HEK293 (cell line): ENCODE results near the gene TP53I11.

ENCODE experiments used
- CTCF ChIA-PET: fragments of 350-600 bp; formaldehyde crosslinking; extraction: SDS; loops from one replicate; lab custom pipeline; 2021; ENCODE audit warnings: antibody characterized with exemption; lab: Yijun Ruan, JAX
- POLR2A ChIA-PET: fragments of 300-600 bp; formaldehyde crosslinking; extraction: SDS; loops from one replicate; lab custom pipeline; 2020; ENCODE audit warnings: antibody characterized with exemption, inconsistent platforms; lab: Yijun Ruan, JAX
- H3K27ac ChIP-seq: fragments of 200-500 bp; sonication (Bioruptor generic); 2 replicates; pipeline ENCODE4 v1.5.1; 2014; ENCODE audit warnings: low read depth, low read length, control low read depth, inconsistent platforms; ENCODE audit errors: extremely low read depth
- H3K36me3 ChIP-seq, 2 experiments: fragments of 200-500 bp in 1 of 2; sonication (Bioruptor generic) in 1 of 2; 1 replicate in 1 of 2; 2 replicates in 1 of 2; pipeline ENCODE4 v1.5.1; 2014 to 2017; ENCODE audit warnings: inconsistent platforms in 2 of 2, low read length in 2 of 2; ENCODE audit not compliant: control insufficient read depth in 2 of 2, insufficient read depth in 1 of 2
- H3K4me1 ChIP-seq: fragments of 200-500 bp; sonication (Bioruptor generic); 2 replicates; pipeline ENCODE4 v1.5.1; 2014; ENCODE audit warnings: mild to moderate bottlenecking, low read length, inconsistent platforms; ENCODE audit not compliant: control insufficient read depth, insufficient read depth
- H3K4me3 ChIP-seq: 2 replicates; pipeline ENCODE4 v1.5.1; 2011; ENCODE audit warnings: low read depth, mild to moderate bottlenecking, control low read depth, low read length, moderate library complexity
- H3K9me3 ChIP-seq: fragments of 200-500 bp; sonication (Bioruptor generic); 2 replicates; pipeline ENCODE4 v1.5.1; 2014; ENCODE audit warnings: low read depth, low read length, inconsistent platforms; ENCODE audit not compliant: control insufficient read depth, insufficient read depth
- ATF2 ChIP-seq: fragments of 450-650 bp; formaldehyde crosslinking; IDR thresholded peaks from 2 replicates; pipeline ENCODE4 v1.5.1; 2016; ENCODE audit warnings: missing biosample characterization, missing genetic modification characterization, low read depth
- HOXC10 ChIP-seq: sonication (generic); formaldehyde crosslinking; IDR thresholded peaks from 2 replicates; pipeline ENCODE4 v1.8.1; 2023; ENCODE audit warnings: mild to moderate bottlenecking, missing genetic modification reagents
- KLF1 ChIP-seq: fragments of 450-650 bp; formaldehyde crosslinking; IDR thresholded peaks from 2 replicates; pipeline ENCODE4 v1.5.1; 2016; ENCODE audit warnings: missing biosample characterization, missing genetic modification characterization
- SP3 ChIP-seq: fragments of 450-650 bp; formaldehyde crosslinking; IDR thresholded peaks from 2 replicates; pipeline ENCODE4 v1.5.1; 2016; ENCODE audit warnings: missing biosample characterization, missing genetic modification characterization
- ZBTB48 ChIP-seq: fragments of 450-650 bp; formaldehyde crosslinking; IDR thresholded peaks from 2 replicates; pipeline ENCODE4 v1.5.1; 2016; ENCODE audit warnings: missing biosample characterization, missing genetic modification characterization
- ZNF114 ChIP-seq: fragments of 450-650 bp; formaldehyde crosslinking; IDR thresholded peaks from 2 replicates; pipeline ENCODE4 v1.5.0; 2017; ENCODE audit warnings: missing biosample characterization, missing genetic modification characterization
- ZNF19 ChIP-seq: fragments of 450-650 bp; formaldehyde crosslinking; IDR thresholded peaks from 2 replicates; pipeline ENCODE4; 2016; ENCODE audit warnings: missing biosample characterization, missing genetic modification characterization, low read depth
- ZNF664 ChIP-seq: fragments of 450-650 bp; formaldehyde crosslinking; IDR thresholded peaks from 2 replicates; pipeline ENCODE4 v1.5.1; 2016; ENCODE audit warnings: missing biosample characterization, missing genetic modification characterization
- ZSCAN16 ChIP-seq: fragments of 450-650 bp; formaldehyde crosslinking; IDR thresholded peaks from 2 replicates; pipeline ENCODE4 v1.5.1; 2016; ENCODE audit warnings: missing biosample characterization, missing genetic modification characterization
- TF ChIP-seq, protein P1 (sequence below): fragments of 450-650 bp; formaldehyde crosslinking; IDR thresholded peaks from 2 replicates; pipeline ENCODE4 v1.5.1; 2016; ENCODE audit warnings: missing biosample characterization, missing genetic modification characterization
- TF ChIP-seq, protein P2 (sequence below): fragments of 450-650 bp; formaldehyde crosslinking; conservative IDR thresholded peaks from 2 replicates; pipeline ENCODE4 v1.5.1; 2016; ENCODE audit warnings: low read depth, missing biosample characterization, missing genetic modification characterization
- TF ChIP-seq, protein P3 (sequence below): fragments of 450-650 bp; formaldehyde crosslinking; optimal IDR thresholded peaks from 2 replicates; pipeline ENCODE3; 2016; ENCODE audit warnings: missing biosample characterization, mild to moderate bottlenecking, missing genetic modification characterization
- TF ChIP-seq, protein P4 (sequence below): fragments of 450-650 bp; formaldehyde crosslinking; IDR thresholded peaks from 2 replicates; pipeline ENCODE4 v1.5.1; 2016; ENCODE audit warnings: missing biosample characterization, missing genetic modification characterization

TP53I11 gene

GRCh38 chr11:44959064-44959463 is 8.4 kb upstream of the TP53I11 start (continued):
- no peak for TF ChIP-seq ZBTB48
- TF ChIP-seq, protein P1, sequence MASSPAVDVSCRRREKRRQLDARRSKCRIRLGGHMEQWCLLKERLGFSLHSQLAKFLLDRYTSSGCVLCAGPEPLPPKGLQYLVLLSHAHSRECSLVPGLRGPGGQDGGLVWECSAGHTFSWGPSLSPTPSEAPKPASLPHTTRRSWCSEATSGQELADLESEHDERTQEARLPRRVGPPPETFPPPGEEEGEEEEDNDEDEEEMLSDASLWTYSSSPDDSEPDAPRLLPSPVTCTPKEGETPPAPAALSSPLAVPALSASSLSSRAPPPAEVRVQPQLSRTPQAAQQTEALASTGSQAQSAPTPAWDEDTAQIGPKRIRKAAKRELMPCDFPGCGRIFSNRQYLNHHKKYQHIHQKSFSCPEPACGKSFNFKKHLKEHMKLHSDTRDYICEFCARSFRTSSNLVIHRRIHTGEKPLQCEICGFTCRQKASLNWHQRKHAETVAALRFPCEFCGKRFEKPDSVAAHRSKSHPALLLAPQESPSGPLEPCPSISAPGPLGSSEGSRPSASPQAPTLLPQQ (tag by site-specific recombination), result no peak
- TF ChIP-seq, all 188 proteins: peak for 0

- POLR2A ChIA-PET, result no interaction called here
- no peaks in the 10 kb centered on the region for H3K4me1 ChIP-seq
These were observed 7.3 kb upstream of the TP53I11 start for GRCh38 chr11:44957776-44958564.

More at GRCh38 chr11:44957776-44958564, 7.3 kb upstream of the TP53I11 start:
- Histone ChIP-seq H3K36me3 (no peaks in the 10 kb centered on the region), H3K27ac (no peak overlapping the region), H3K4me3 (no peak overlapping the region), H3K9me3 (no peaks in the 10 kb centered on the region)
- CTCF ChIA-PET, result interaction anchor here (0.7 kb wide), 1 partner anchor 18 kb away, joined by 4 read pairs; no protein-coding TSS in a partner anchor
- TF ChIP-seq, protein P2, sequence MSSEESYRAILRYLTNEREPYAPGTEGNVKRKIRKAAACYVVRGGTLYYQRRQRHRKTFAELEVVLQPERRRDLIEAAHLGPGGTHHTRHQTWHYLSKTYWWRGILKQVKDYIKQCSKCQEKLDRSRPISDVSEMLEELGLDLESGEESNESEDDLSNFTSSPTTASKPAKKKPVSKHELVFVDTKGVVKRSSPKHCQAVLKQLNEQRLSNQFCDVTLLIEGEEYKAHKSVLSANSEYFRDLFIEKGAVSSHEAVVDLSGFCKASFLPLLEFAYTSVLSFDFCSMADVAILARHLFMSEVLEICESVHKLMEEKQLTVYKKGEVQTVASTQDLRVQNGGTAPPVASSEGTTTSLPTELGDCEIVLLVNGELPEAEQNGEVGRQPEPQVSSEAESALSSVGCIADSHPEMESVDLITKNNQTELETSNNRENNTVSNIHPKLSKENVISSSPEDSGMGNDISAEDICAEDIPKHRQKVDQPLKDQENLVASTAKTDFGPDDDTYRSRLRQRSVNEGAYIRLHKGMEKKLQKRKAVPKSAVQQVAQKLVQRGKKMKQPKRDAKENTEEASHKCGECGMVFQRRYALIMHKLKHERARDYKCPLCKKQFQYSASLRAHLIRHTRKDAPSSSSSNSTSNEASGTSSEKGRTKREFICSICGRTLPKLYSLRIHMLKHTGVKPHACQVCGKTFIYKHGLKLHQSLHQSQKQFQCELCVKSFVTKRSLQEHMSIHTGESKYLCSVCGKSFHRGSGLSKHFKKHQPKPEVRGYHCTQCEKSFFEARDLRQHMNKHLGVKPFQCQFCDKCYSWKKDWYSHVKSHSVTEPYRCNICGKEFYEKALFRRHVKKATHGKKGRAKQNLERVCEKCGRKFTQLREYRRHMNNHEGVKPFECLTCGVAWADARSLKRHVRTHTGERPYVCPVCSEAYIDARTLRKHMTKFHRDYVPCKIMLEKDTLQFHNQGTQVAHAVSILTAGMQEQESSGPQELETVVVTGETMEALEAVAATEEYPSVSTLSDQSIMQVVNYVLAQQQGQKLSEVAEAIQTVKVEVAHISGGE (tag by site-specific recombination), result no peak
- TF ChIP-seq KLF1 (tag by site-specific recombination) (no peak), ZNF19 (tag by site-specific recombination) (no peak), SP3 (tag by site-specific recombination) (no peak), ATF2 (tag by site-specific recombination) (no peak), ZSCAN16 (tag by site-specific recombination) (0 out of 2 replicates have a peak, but pooled peaks have one; percentile 37), HOXC10 (CRISPR knock-in tag) (no peak), ZNF114 (tag by site-specific recombination) (no peak), ZNF664 (tag by site-specific recombination) (peak; percentile 79; the same call in 1 of the 2 replicates)
- TF ChIP-seq, protein P3, sequence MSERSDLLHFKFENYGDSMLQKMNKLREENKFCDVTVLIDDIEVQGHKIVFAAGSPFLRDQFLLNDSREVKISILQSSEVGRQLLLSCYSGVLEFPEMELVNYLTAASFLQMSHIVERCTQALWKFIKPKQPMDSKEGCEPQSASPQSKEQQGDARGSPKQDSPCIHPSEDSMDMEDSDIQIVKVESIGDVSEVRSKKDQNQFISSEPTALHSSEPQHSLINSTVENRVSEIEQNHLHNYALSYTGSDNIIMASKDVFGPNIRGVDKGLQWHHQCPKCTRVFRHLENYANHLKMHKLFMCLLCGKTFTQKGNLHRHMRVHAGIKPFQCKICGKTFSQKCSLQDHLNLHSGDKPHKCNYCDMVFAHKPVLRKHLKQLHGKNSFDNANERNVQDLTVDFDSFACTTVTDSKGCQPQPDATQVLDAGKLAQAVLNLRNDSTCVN (tag by site-specific recombination), result no peak
- TF ChIP-seq, protein P4, sequence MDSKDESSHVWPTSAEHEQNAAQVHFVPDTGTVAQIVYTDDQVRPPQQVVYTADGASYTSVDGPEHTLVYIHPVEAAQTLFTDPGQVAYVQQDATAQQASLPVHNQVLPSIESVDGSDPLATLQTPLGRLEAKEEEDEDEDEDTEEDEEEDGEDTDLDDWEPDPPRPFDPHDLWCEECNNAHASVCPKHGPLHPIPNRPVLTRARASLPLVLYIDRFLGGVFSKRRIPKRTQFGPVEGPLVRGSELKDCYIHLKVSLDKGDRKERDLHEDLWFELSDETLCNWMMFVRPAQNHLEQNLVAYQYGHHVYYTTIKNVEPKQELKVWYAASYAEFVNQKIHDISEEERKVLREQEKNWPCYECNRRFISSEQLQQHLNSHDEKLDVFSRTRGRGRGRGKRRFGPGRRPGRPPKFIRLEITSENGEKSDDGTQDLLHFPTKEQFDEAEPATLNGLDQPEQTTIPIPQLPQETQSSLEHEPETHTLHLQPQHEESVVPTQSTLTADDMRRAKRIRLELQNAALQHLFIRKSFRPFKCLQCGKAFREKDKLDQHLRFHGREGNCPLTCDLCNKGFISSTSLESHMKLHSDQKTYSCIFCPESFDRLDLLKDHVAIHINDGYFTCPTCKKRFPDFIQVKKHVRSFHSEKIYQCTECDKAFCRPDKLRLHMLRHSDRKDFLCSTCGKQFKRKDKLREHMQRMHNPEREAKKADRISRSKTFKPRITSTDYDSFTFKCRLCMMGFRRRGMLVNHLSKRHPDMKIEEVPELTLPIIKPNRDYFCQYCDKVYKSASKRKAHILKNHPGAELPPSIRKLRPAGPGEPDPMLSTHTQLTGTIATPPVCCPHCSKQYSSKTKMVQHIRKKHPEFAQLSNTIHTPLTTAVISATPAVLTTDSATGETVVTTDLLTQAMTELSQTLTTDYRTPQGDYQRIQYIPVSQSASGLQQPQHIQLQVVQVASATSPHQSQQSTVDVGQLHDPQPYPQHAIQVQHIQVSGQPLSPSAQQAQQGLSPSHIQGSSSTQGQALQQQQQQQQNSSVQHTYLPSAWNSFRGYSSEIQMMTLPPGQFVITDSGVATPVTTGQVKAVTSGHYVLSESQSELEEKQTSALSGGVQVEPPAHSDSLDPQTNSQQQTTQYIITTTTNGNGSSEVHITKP (tag by site-specific recombination), result no peak
